Dedifferentiated amniotic fluid mesenchymal stem cell (primary cell): ENCODE results near the gene FAM222A.

Experiments
- DNase-seq: peaks from one replicate; pipeline ENCODE4 v3.0.0-alpha.2; 2016; ENCODE audit errors: extremely low spot score

Gene FAM222A

GRCh38 chr12:109738209-109738608 is 24.6 kb downstream of the FAM222A start:
- DNase-seq, result no peak

GRCh38 chr12:109738878-109739665 is 25.4 kb downstream of the FAM222A start:
- no peak for DNase-seq

GRCh38 chr12:109739747-109740693 is 26.4 kb downstream of the FAM222A start:
- no peak for DNase-seq

- no peak for DNase-seq
Measured at GRCh38 chr12:109740694-109741245, 27.1 kb downstream of the FAM222A start.

- no peak for DNase-seq
Measured at GRCh38 chr12:109741286-109741969, 27.8 kb downstream of the FAM222A start.

GRCh38 chr12:109741970-109742703 is 28.5 kb downstream of the FAM222A start:
- DNase-seq, result no peak

- no peak for DNase-seq
Measured at GRCh38 chr12:109743076-109743910, 29.7 kb downstream of the FAM222A start.

GRCh38 chr12:109744026-109744425 is 30.4 kb downstream of the FAM222A start:
- DNase-seq, result no peak

GRCh38 chr12:109744986-109745942 is 31.6 kb downstream of the FAM222A start:
- no peak for DNase-seq

- no peak for DNase-seq
Measured at GRCh38 chr12:109752117-109753053, 38.8 kb downstream of the FAM222A start.

- DNase-seq, result no peak
Measured at GRCh38 chr12:109753054-109753401, 39.4 kb downstream of the FAM222A start.

- DNase-seq, result no peak
Measured at GRCh38 chr12:109753959-109754358, 40.3 kb downstream of the FAM222A start.

GRCh38 chr12:109756457-109756856 is 42.8 kb downstream of the FAM222A start:
- no peak for DNase-seq

GRCh38 chr12:109757671-109758265 is 44.1 kb downstream of the FAM222A start:
- no peak for DNase-seq

GRCh38 chr12:109758426-109759420 is 45.1 kb downstream of the FAM222A start:
- no peak for DNase-seq

GRCh38 chr12:109759595-109759994 is 46.0 kb downstream of the FAM222A start:
- DNase-seq, result no peak
